Adrenal gland (tissue), 5 donors: Measurements from ENCODE around the gene STAU1.

Experiments
- POLR2A ChIP-seq, 2 donors: fragments of 450-650 bp; IDR thresholded peaks; one replicate each; pipeline ENCODE4 v1.6.1; 2017; ENCODE audit warnings: antibody characterized with exemption in 2 of 2, mild to moderate bottlenecking in 2 of 2, moderate library complexity in 1 of 2
- TF ChIP-seq, protein P1 (sequence below), 6 experiments: fragments of 450-650 bp in 4 of 6; fragments of 200-600 bp in 2 of 6; sonication (generic) in 1 of 6; IDR thresholded peaks; 1 replicate in 5 of 6; 2 replicates in 1 of 6; pipeline versions ENCODE4 v1.5.1 to v1.8.0; 2016 to 2021; ENCODE audit warnings: antibody characterized with exemption in 6 of 6, mild to moderate bottlenecking in 2 of 6, moderate library complexity in 1 of 6
- donor health status: DM: no; HTN: no; CAD: no.

DNA sequence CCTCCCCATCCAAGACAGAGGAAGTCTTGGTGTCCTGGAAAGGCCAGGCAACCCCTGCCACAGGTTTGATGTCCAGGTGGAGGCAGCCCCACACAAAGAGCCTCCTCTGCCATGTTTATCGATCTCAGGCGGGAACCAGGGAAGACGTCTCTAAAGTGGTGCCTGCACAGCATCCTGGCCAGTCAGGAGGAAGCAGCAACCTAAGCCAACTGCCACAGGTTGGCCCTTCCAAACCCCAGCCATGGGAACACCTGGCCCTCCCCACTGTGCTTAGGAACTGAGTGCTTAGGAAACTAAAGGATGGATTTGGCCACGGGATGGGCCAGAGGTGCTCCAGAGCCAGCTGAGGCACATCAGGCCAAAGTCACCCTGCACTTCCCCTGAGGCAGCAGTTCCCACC lies 85.1 kb downstream of the STAU1 start:
- TF ChIP-seq, protein P1, sequence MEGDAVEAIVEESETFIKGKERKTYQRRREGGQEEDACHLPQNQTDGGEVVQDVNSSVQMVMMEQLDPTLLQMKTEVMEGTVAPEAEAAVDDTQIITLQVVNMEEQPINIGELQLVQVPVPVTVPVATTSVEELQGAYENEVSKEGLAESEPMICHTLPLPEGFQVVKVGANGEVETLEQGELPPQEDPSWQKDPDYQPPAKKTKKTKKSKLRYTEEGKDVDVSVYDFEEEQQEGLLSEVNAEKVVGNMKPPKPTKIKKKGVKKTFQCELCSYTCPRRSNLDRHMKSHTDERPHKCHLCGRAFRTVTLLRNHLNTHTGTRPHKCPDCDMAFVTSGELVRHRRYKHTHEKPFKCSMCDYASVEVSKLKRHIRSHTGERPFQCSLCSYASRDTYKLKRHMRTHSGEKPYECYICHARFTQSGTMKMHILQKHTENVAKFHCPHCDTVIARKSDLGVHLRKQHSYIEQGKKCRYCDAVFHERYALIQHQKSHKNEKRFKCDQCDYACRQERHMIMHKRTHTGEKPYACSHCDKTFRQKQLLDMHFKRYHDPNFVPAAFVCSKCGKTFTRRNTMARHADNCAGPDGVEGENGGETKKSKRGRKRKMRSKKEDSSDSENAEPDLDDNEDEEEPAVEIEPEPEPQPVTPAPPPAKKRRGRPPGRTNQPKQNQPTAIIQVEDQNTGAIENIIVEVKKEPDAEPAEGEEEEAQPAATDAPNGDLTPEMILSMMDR (IDR thresholded peaks at IDR 0.05), result no peak
- TF ChIP-seq POLR2A (IDR thresholded peaks at IDR 0.05), result no peak
